ENCODE measurements around the gene ADCY6. TPM values are rescaled to one million over a fixed set of nuclear protein-coding genes. Genes with fewer than 3 reads are reported as not detected.

ADCY6 gene
- polyA plus RNA-seq, 1 donor (not counting 4 experiments of a cell fraction or from before 2014, with no cell fraction given): 13.2 TPM

DNA sequence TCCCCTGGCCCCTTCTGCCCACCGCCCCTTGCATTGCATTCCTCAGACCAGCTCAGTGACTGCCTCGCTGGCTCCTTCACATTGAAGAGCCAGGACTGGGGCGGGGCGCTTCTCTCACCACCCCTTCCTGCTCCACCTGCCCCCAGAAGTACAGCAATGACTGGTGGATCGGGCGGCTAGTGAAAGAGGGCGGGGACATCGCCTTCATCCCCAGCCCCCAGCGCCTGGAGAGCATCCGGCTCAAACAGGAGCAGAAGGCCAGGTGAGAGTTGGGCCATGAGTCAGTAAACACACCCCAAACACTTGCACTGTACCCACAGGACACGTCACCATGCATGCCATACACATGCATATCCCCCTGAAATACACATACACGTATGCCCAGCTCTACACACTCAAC lies 35.2 kb upstream of the ADCY6 start:
- Histone ChIP-seq H3K9ac (ENCODE audit: control insufficient read depth, extremely low read depth, insufficient read depth, low read length) (no peak overlapping the region), H3K4me3 (ENCODE audit: control insufficient read depth in 2 of 3, extremely low read depth in 1 of 3, insufficient read depth in 2 of 3, low read depth in 1 of 3, low read length in 3 of 3) (no peak overlapping the region), H4K20me1 (ENCODE audit: control insufficient read depth, extremely low read depth, insufficient read depth, low read length) (peaks cover 3% of the 10 kb centered on the region), H3K36me3 (ENCODE audit: control insufficient read depth in 2 of 2, extremely low read depth in 1 of 2, insufficient read depth in 2 of 2, low read length in 2 of 2) (peaks cover 10 to 11% of the 10 kb centered on the region in 2 experiments), H3K9me1 (ENCODE audit: control insufficient read depth, extremely low read depth, insufficient read depth, low read length) (peaks cover 2% of the 10 kb centered on the region), H3K9me3 (ENCODE audit: control insufficient read depth, low read depth, low read length) (no peaks in the 10 kb centered on the region), H3K27me3 (ENCODE audit: control insufficient read depth, extremely low read depth, insufficient read depth, low read length) (no peaks in the 10 kb centered on the region), H3K27ac (ENCODE audit: control insufficient read depth, insufficient read depth, low read length) (no peak overlapping the region), H3K4me1 (ENCODE audit: control insufficient read depth, extremely low read depth, insufficient read depth, low read length) (peaks cover 5% of the 10 kb centered on the region), H3K79me2 (ENCODE audit: control insufficient read depth, insufficient read depth, low read length) (no peaks in the 10 kb centered on the region), H2AFZ (ENCODE audit: control insufficient read depth, low read length) (no peak overlapping the region), H3K4me2 (ENCODE audit: control insufficient read depth, extremely low read depth, insufficient read depth, low read depth, low read length) (no peak overlapping the region)
- DNase-seq (ENCODE audit: low read depth, low spot score) (no peak), FAIRE-seq (no peak)
- no peak for TF ChIP-seq EZH2 (IDR thresholded peaks at IDR 0.05; ENCODE audit: low read length)
- TF ChIP-seq, protein P1, sequence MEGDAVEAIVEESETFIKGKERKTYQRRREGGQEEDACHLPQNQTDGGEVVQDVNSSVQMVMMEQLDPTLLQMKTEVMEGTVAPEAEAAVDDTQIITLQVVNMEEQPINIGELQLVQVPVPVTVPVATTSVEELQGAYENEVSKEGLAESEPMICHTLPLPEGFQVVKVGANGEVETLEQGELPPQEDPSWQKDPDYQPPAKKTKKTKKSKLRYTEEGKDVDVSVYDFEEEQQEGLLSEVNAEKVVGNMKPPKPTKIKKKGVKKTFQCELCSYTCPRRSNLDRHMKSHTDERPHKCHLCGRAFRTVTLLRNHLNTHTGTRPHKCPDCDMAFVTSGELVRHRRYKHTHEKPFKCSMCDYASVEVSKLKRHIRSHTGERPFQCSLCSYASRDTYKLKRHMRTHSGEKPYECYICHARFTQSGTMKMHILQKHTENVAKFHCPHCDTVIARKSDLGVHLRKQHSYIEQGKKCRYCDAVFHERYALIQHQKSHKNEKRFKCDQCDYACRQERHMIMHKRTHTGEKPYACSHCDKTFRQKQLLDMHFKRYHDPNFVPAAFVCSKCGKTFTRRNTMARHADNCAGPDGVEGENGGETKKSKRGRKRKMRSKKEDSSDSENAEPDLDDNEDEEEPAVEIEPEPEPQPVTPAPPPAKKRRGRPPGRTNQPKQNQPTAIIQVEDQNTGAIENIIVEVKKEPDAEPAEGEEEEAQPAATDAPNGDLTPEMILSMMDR (optimal IDR thresholded peaks at IDR 0.05 in 1 of 3, IDR thresholded peaks at IDR 0.05 in 1 of 3, conservative IDR thresholded peaks at IDR 0.05 in 1 of 3; ENCODE audit: extremely low read depth in 1 of 3, insufficient read depth in 2 of 3, low read length in 3 of 3): no peak
- dilution Hi-C loops (cut with MboI; ENCODE audit: extremely low pct_ligation_motif_present, low sequenced_read_pairs): no loop called here

DNA sequence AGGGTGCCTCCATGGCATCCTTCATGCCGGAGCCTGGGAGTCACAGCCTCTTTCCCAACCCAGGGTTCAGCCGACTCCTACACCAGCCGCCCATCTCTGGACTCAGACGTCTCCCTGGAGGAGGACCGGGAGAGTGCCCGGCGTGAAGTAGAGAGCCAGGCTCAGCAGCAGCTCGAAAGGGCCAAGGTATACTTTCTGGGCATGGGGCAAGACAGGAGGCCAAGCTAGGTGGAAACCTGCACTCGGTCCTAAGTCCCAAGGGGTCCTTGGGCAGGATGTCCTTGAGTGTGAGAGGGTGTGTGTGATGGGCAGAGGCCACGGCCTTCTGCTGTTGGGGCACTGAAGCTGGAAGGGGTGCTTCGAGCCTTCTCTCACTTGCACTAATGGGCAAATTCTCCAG lies 34.4 kb upstream of the ADCY6 start:
- no peaks in the 10 kb centered on the region for H3K9me3 ChIP-seq (ENCODE audit: control insufficient read depth, low read depth, low read length)
- DNase-seq (ENCODE audit: low read depth, low spot score): no peak
- dilution Hi-C loops (cut with MboI; ENCODE audit: extremely low pct_ligation_motif_present, low sequenced_read_pairs): no loop called here
- H3K4me1 ChIP-seq (ENCODE audit: control insufficient read depth, extremely low read depth, insufficient read depth, low read length): peaks cover 5% of the 10 kb centered on the region
- FAIRE-seq: no peak
- H3K9ac ChIP-seq (ENCODE audit: control insufficient read depth, extremely low read depth, insufficient read depth, low read length): no peak overlapping the region
- H4K20me1 ChIP-seq (ENCODE audit: control insufficient read depth, extremely low read depth, insufficient read depth, low read length): no peaks in the 10 kb centered on the region
- H2AFZ ChIP-seq (ENCODE audit: control insufficient read depth, low read length): no peak overlapping the region
- no peak overlapping the region for H3K27ac ChIP-seq (ENCODE audit: control insufficient read depth, insufficient read depth, low read length)
- TF ChIP-seq, protein P1 (optimal IDR thresholded peaks at IDR 0.05 in 1 of 3, IDR thresholded peaks at IDR 0.05 in 1 of 3, conservative IDR thresholded peaks at IDR 0.05 in 1 of 3; ENCODE audit: extremely low read depth in 1 of 3, insufficient read depth in 2 of 3, low read length in 3 of 3): no peak
- no peak for TF ChIP-seq EZH2 (IDR thresholded peaks at IDR 0.05; ENCODE audit: low read length)
- H3K79me2 ChIP-seq (ENCODE audit: control insufficient read depth, insufficient read depth, low read length): no peaks in the 10 kb centered on the region
- H3K4me3 ChIP-seq (ENCODE audit: control insufficient read depth in 2 of 3, extremely low read depth in 1 of 3, insufficient read depth in 2 of 3, low read depth in 1 of 3, low read length in 3 of 3): no peak overlapping the region
- H3K36me3 ChIP-seq (ENCODE audit: control insufficient read depth in 2 of 2, extremely low read depth in 1 of 2, insufficient read depth in 2 of 2, low read length in 2 of 2): peaks cover 4 to 8% of the 10 kb centered on the region in 2 experiments
- no peaks in the 10 kb centered on the region for H3K27me3 ChIP-seq (ENCODE audit: control insufficient read depth, extremely low read depth, insufficient read depth, low read length)
- peaks cover 2% of the 10 kb centered on the region for H3K9me1 ChIP-seq (ENCODE audit: control insufficient read depth, extremely low read depth, insufficient read depth, low read length)
- no peak overlapping the region for H3K4me2 ChIP-seq (ENCODE audit: control insufficient read depth, extremely low read depth, insufficient read depth, low read depth, low read length)

Data from keratinocyte (primary cell).